Osteoblast (primary cell): Measurements from ENCODE around the gene RASGEF1B. TPM values are rescaled to one million over a fixed set of nuclear protein-coding genes. Genes with fewer than 3 reads are reported as not detected.

ENCODE experiments used
- DNase-seq: peaks from one replicate; pipeline ENCODE4 v3.0.0; 2011; ENCODE audit warnings: low spot score, mixed read lengths; ENCODE audit not compliant: insufficient read length; ENCODE audit errors: missing footprints
- H2AFZ ChIP-seq: 2 replicates; pipeline ENCODE4 v1.6.0; 2011; ENCODE audit warnings: mild to moderate bottlenecking, low read length
- H3K27ac ChIP-seq: 2 replicates; pipeline ENCODE4 v1.5.1; 2011; ENCODE audit warnings: mild to moderate bottlenecking, low read depth, low read length, moderate library complexity
- H3K27me3 ChIP-seq: 2 replicates; pipeline ENCODE4 v1.6.0; 2012; ENCODE audit warnings: mild to moderate bottlenecking, control low read depth, inconsistent platforms, low read length, moderate library complexity; ENCODE audit not compliant: insufficient read depth
- H3K36me3 ChIP-seq: 2 replicates; pipeline ENCODE4 v1.5.1; 2011; ENCODE audit warnings: mild to moderate bottlenecking, low read length, control low read depth, moderate library complexity; ENCODE audit not compliant: insufficient read depth
- H3K4me1 ChIP-seq: 2 replicates; pipeline ENCODE4 v1.5.1; 2011; ENCODE audit warnings: mild to moderate bottlenecking, low read length, control low read depth, moderate library complexity; ENCODE audit not compliant: insufficient read depth
- H3K4me2 ChIP-seq: 2 replicates; pipeline ENCODE4 v1.6.0; 2011; ENCODE audit warnings: mild to moderate bottlenecking, low read length; ENCODE audit not compliant: insufficient read depth
- H3K4me3 ChIP-seq: fragments of 200-600 bp; sonication (generic); 3 replicates; pipeline ENCODE4 v1.5.1; 2012; ENCODE audit warnings: mild to moderate bottlenecking, low read length, inconsistent platforms; ENCODE audit not compliant: insufficient read depth
- H3K79me2 ChIP-seq: 2 replicates; pipeline ENCODE4 v1.6.0; 2012; ENCODE audit warnings: mild to moderate bottlenecking, low read length, control low read depth, inconsistent platforms; ENCODE audit not compliant: insufficient read depth
- H3K9me3 ChIP-seq: 2 replicates; pipeline ENCODE4 v1.5.1; 2011; ENCODE audit warnings: low read depth, low read length, control low read depth
- H4K20me1 ChIP-seq: 2 replicates; pipeline ENCODE4 v1.6.0; 2012; ENCODE audit warnings: mild to moderate bottlenecking, low read length, control low read depth; ENCODE audit not compliant: insufficient read depth
- CTCF ChIP-seq: IDR thresholded peaks from 2 replicates; pipeline ENCODE4 v1.5.1; 2011; ENCODE audit warnings: mild to moderate bottlenecking, low read depth, low read length, moderate library complexity; ENCODE audit errors: extremely low read depth
- total RNA-seq: library from RNA; depleted of rRNA; stranded (reverse); fragments of >200 nt; gene quantifications from 2 replicates; pipeline ENCODE4 v1.2.3, GENCODE V29; 2012

The RASGEF1B gene
- total RNA-seq, 1 donor: 5.8 TPM

- H3K27me3 ChIP-seq: no peaks in the 10 kb centered on the region
- no peak for TF ChIP-seq CTCF
- no peak overlapping the region for H3K4me3 ChIP-seq
- no peaks in the 10 kb centered on the region for H3K79me2 ChIP-seq
- H3K36me3 ChIP-seq: no peaks in the 10 kb centered on the region
- DNase-seq: no peak
- H3K9me3 ChIP-seq: no peaks in the 10 kb centered on the region
- H2AFZ ChIP-seq: no peak overlapping the region
- no peaks in the 10 kb centered on the region for H3K4me1 ChIP-seq
- H3K27ac ChIP-seq: no peak overlapping the region
- no peak overlapping the region for H3K4me2 ChIP-seq
- H4K20me1 ChIP-seq: no peaks in the 10 kb centered on the region
Measured at GRCh38 chr4:81509822-81510221, 38.1 kb upstream of the RASGEF1B start.

- no peak for TF ChIP-seq CTCF
- no peak overlapping the region for H3K4me2 ChIP-seq
Measured at GRCh38 chr4:81509191-81509590, 37.5 kb upstream of the RASGEF1B start.

GRCh38 chr4:81508411-81509185 is 36.9 kb upstream of the RASGEF1B start:
- no peak for TF ChIP-seq CTCF
- H3K4me1 ChIP-seq: no peaks in the 10 kb centered on the region
- no peak overlapping the region for H3K27ac ChIP-seq
- H3K36me3 ChIP-seq: no peaks in the 10 kb centered on the region
- no peak for DNase-seq
- H4K20me1 ChIP-seq: no peaks in the 10 kb centered on the region
- H3K79me2 ChIP-seq: no peaks in the 10 kb centered on the region
- no peak overlapping the region for H3K4me2 ChIP-seq
- H3K4me3 ChIP-seq: no peak overlapping the region
- no peaks in the 10 kb centered on the region for H3K9me3 ChIP-seq
- no peak overlapping the region for H2AFZ ChIP-seq
- H3K27me3 ChIP-seq: no peaks in the 10 kb centered on the region

More at GRCh38 chr4:81509191-81509590, 37.5 kb upstream of the RASGEF1B start:
- no peaks in the 10 kb centered on the region for H3K79me2 ChIP-seq
- H4K20me1 ChIP-seq: no peaks in the 10 kb centered on the region
- DNase-seq: no peak
- H3K4me3 ChIP-seq: no peak overlapping the region
- no peaks in the 10 kb centered on the region for H3K4me1 ChIP-seq
- H3K27me3 ChIP-seq: no peaks in the 10 kb centered on the region
- no peaks in the 10 kb centered on the region for H3K9me3 ChIP-seq
- no peak overlapping the region for H3K27ac ChIP-seq
- H2AFZ ChIP-seq: no peak overlapping the region
- no peaks in the 10 kb centered on the region for H3K36me3 ChIP-seq

- Histone ChIP-seq H3K36me3 (no peaks in the 10 kb centered on the region), H3K4me3 (no peak overlapping the region), H3K79me2 (no peaks in the 10 kb centered on the region), H4K20me1 (no peaks in the 10 kb centered on the region), H3K27ac (no peak overlapping the region), H2AFZ (no peak overlapping the region), H3K9me3 (no peaks in the 10 kb centered on the region), H3K4me2 (no peak overlapping the region), H3K4me1 (no peaks in the 10 kb centered on the region), H3K27me3 (no peaks in the 10 kb centered on the region)
- TF ChIP-seq CTCF: no peak
- no peak for DNase-seq
Measured at GRCh38 chr4:81507530-81507929, 35.8 kb upstream of the RASGEF1B start.
